DMS114 treated with DMSO at 0.1 percent for 48 hours (cell line): Measurements from ENCODE around the gene TJAP1.
A peak's percentile ranks its signal among the peaks of the same experiment; 100 is the strongest.
"Not testable (repeated sequence)": the region's sequence is repeated elsewhere in the genome, so short reads cannot be mapped to it uniquely, and the experiment has no call there.

ENCODE experiments used
- DNase-seq: peaks from one replicate; lab custom pipeline; 2025; ENCODE audit not compliant: unreplicated experiment; lab: John Stamatoyannopoulos, UW

TJAP1 gene

GRCh38 chr6:43453831-43454230, 23.5 kb upstream of the TJAP1 start:
- DNase-seq = no peak

- no peak for DNase-seq
Observed at GRCh38 chr6:43454290-43454695, 23.1 kb upstream of the TJAP1 start.

GRCh38 chr6:43454696-43455530, 22.5 kb upstream of the TJAP1 start:
- peak; percentile 76 for DNase-seq

- peak; percentile 39 for DNase-seq
Observed at GRCh38 chr6:43455531-43456428, 21.6 kb upstream of the TJAP1 start, which contains the start of gene DLK2. TSS of gene DLK2 (minus strand) at chr6:43455548. CDS start at chr6:43454825, 723 bp downstream.

GRCh38 chr6:43457643-43458042, 19.7 kb upstream of the TJAP1 start:
- peak; percentile 57 for DNase-seq

- not testable (repeated sequence) for DNase-seq
Observed at GRCh38 chr6:43458154-43458553, 19.2 kb upstream of the TJAP1 start.

- DNase-seq = no peak
Observed at GRCh38 chr6:43459535-43459934, 17.8 kb upstream of the TJAP1 start.

- no peak for DNase-seq
Observed at GRCh38 chr6:43460032-43460431, 17.3 kb upstream of the TJAP1 start.

- DNase-seq = no peak
Observed at GRCh38 chr6:43461936-43462335, 15.4 kb upstream of the TJAP1 start.

GRCh38 chr6:43464337-43464736, 13.0 kb upstream of the TJAP1 start:
- no peak for DNase-seq

- DNase-seq = no peak
Observed at GRCh38 chr6:43465948-43466347, 11.4 kb upstream of the TJAP1 start.

- not testable (repeated sequence) for DNase-seq
Observed at GRCh38 chr6:43467265-43467664, 10.1 kb upstream of the TJAP1 start.

- no peak for DNase-seq
Observed at GRCh38 chr6:43467752-43468151, 9.6 kb upstream of the TJAP1 start.

- no peak for DNase-seq
Observed at GRCh38 chr6:43468240-43468639, 9.1 kb upstream of the TJAP1 start.

- no peak for DNase-seq
Observed at GRCh38 chr6:43468748-43469681, 8.4 kb upstream of the TJAP1 start.

GRCh38 chr6:43469947-43470346, 7.4 kb upstream of the TJAP1 start:
- DNase-seq = no peak

- DNase-seq = no peak
Observed at GRCh38 chr6:43471399-43471798, 6.0 kb upstream of the TJAP1 start.

- no peak for DNase-seq
Observed at GRCh38 chr6:43472515-43472914, 4.9 kb upstream of the TJAP1 start.

- DNase-seq = no peak
Observed at GRCh38 chr6:43475516-43475915, 1.9 kb upstream of the TJAP1 start.

- peak; percentile 27 for DNase-seq
Observed at GRCh38 chr6:43476746-43477145, 624 bp upstream of the TJAP1 start.

GRCh38 chr6:43478008-43478372, 620 bp downstream of the TJAP1 start:
- DNase-seq = no peak
